RWPE2 (cell line): ENCODE measurements around the gene AGBL2.
"Not testable (repeated sequence)": the region's sequence is repeated elsewhere in the genome, so short reads cannot be mapped to it uniquely, and the experiment has no call there.

Experiments used
- ATAC-seq: fragments of 200-7000 bp; cut with Tn5 transposase; 3 replicates; pipeline ENCODE4 v1.9.1; 2021; ENCODE audit warnings: low read depth
- DNase-seq: peaks from one replicate; pipeline ENCODE4 v3.0.0-alpha.2; 2020; ENCODE audit warnings: low spot score
- H3K27ac ChIP-seq: fragments of 450-650 bp; 2 replicates; pipeline ENCODE4 v1.5.1; 2017; ENCODE audit warnings: mild to moderate bottlenecking; ENCODE audit not compliant: poor library complexity, severe bottlenecking
- H3K27me3 ChIP-seq: fragments of 250-450 bp; sonication (Bioruptor Pico); 2 replicates; pipeline ENCODE4 v1.5.1; 2021; ENCODE audit warnings: mild to moderate bottlenecking, moderate library complexity; ENCODE audit not compliant: insufficient read depth, poor library complexity, severe bottlenecking
- H3K36me3 ChIP-seq: fragments of 250-450 bp; sonication (Bioruptor Pico); 2 replicates; pipeline ENCODE4 v1.5.1; 2020; ENCODE audit warnings: low read depth, mild to moderate bottlenecking, moderate library complexity
- H3K4me1 ChIP-seq: fragments of 250-450 bp; sonication (Bioruptor Pico); 2 replicates; pipeline ENCODE4 v1.5.1; 2021; ENCODE audit warnings: mild to moderate bottlenecking, moderate library complexity; ENCODE audit not compliant: insufficient read depth, poor library complexity, severe bottlenecking
- H3K4me3 ChIP-seq: fragments of 250-450 bp; sonication (Bioruptor Pico); 2 replicates; pipeline ENCODE4 v1.5.1; 2021; ENCODE audit warnings: mild to moderate bottlenecking, moderate library complexity; ENCODE audit not compliant: severe bottlenecking
- H3K9me3 ChIP-seq: fragments of 250-450 bp; sonication (Bioruptor Pico); 2 replicates; pipeline ENCODE4 v1.5.1; 2021; ENCODE audit warnings: mild to moderate bottlenecking, moderate library complexity; ENCODE audit not compliant: severe bottlenecking
- CTCF ChIP-seq: fragments of 450-650 bp; IDR thresholded peaks from one replicate; pipeline ENCODE4 v1.5.1; 2017; ENCODE audit warnings: mild to moderate bottlenecking, moderate library complexity; ENCODE audit not compliant: poor library complexity, severe bottlenecking

AGBL2 gene

GRCh38 chr11:47715082-47715669, at the start of gene AGBL2:
Gene AGBL2 (minus strand): TSS chr11:47715369. CDS start chr11:47714650, 719 bp downstream.
- Histone ChIP-seq H3K36me3 (peaks cover 41% of the 10 kb centered on the region), H3K27me3 (no peaks in the 10 kb centered on the region), H3K9me3 (no peaks in the 10 kb centered on the region), H3K27ac (peak within 1 kb of the TSS; percentile 22), H3K4me3 (peak within 1 kb of the TSS; percentile 46), H3K4me1 (peaks cover 4% of the 10 kb centered on the region)
- ATAC-seq (peak; percentile 92), DNase-seq (peak; percentile 66)
- no peak for TF ChIP-seq CTCF

- not testable (repeated sequence) for H3K4me3 ChIP-seq, ATAC-seq, DNase-seq, H3K9me3 ChIP-seq, H3K27me3 ChIP-seq, H3K4me1 ChIP-seq, H3K27ac ChIP-seq
- peaks cover 86% of the 10 kb centered on the region for H3K36me3 ChIP-seq
Measured at GRCh38 chr11:47759291-47759690, 44.1 kb upstream of the AGBL2 start.

- ATAC-seq (no peak), DNase-seq (no peak)
- Histone ChIP-seq H3K27me3 (no peaks in the 10 kb centered on the region), H3K9me3 (no peaks in the 10 kb centered on the region), H3K4me3 (no peak overlapping the region), H3K27ac (no peak overlapping the region), H3K4me1 (no peaks in the 10 kb centered on the region), H3K36me3 (peaks cover 89% of the 10 kb centered on the region)
- no peak for TF ChIP-seq CTCF
Measured at GRCh38 chr11:47756208-47756607, 41.0 kb upstream of the AGBL2 start.

GRCh38 chr11:47750725-47751124, 35.6 kb upstream of the AGBL2 start:
- ATAC-seq: no peak
- TF ChIP-seq CTCF: no peak
- no peaks in the 10 kb centered on the region for H3K4me1 ChIP-seq
- no peaks in the 10 kb centered on the region for H3K27me3 ChIP-seq
- no peak overlapping the region for H3K27ac ChIP-seq
- H3K36me3 ChIP-seq: peaks cover 91% of the 10 kb centered on the region
- no peaks in the 10 kb centered on the region for H3K9me3 ChIP-seq
- no peak overlapping the region for H3K4me3 ChIP-seq
- no peak for DNase-seq

GRCh38 chr11:47742494-47742893, 27.3 kb upstream of the AGBL2 start:
- peaks cover 92% of the 10 kb centered on the region for H3K36me3 ChIP-seq
- not testable (repeated sequence) for H3K27me3 ChIP-seq, H3K4me3 ChIP-seq, DNase-seq, H3K4me1 ChIP-seq, ATAC-seq, H3K27ac ChIP-seq, H3K9me3 ChIP-seq

- not testable (repeated sequence) for H3K27ac ChIP-seq, DNase-seq, H3K4me3 ChIP-seq, H3K27me3 ChIP-seq, H3K9me3 ChIP-seq, H3K4me1 ChIP-seq, ATAC-seq
- H3K36me3 ChIP-seq: peaks cover 92% of the 10 kb centered on the region
Measured at GRCh38 chr11:47737817-47738216, 22.6 kb upstream of the AGBL2 start.
